Prostate gland (tissue), 2 donors: Measurements from ENCODE around the gene CD46. TPM values are rescaled to one million over a fixed set of nuclear protein-coding genes. Genes with fewer than 3 reads are reported as not detected.
"Not testable (repeated sequence)": the region's sequence is repeated elsewhere in the genome, so short reads cannot be mapped to it uniquely, and the experiment has no call there.

Experiments
- DNase-seq: peaks from one replicate; pipeline ENCODE4 v3.0.0-alpha.2; 2019; ENCODE audit warnings: low spot score
- H3K27ac ChIP-seq, 2 donors: fragments of 200-600 bp; sonication (generic); 2 replicates each; pipeline ENCODE4 v1.5.1; 2017 to 2019
- H3K27me3 ChIP-seq: fragments of 200-600 bp; sonication (generic); replicated peaks from 2 replicates; pipeline ENCODE4 v1.5.1; 2019; ENCODE audit not compliant: insufficient read depth
- H3K36me3 ChIP-seq, 2 donors: fragments of 200-600 bp; sonication (generic); 1 replicate in 1 of 2; 2 replicates in 1 of 2; pipeline versions ENCODE4 v1.5.1 to v1.8.1; 2017 to 2019
- H3K4me1 ChIP-seq: fragments of 200-600 bp; sonication (generic); replicated peaks from 2 replicates; pipeline ENCODE4 v1.5.1; 2019
- H3K4me3 ChIP-seq, 2 donors: fragments of 200-600 bp; sonication (generic); 2 replicates each; pipeline ENCODE4 v1.5.1; 2017 to 2019
- H3K9me3 ChIP-seq: fragments of 200-600 bp; sonication (generic); 2 replicates; pipeline ENCODE4 v1.5.1; 2017
- POLR2A ChIP-seq: fragments of 450-650 bp; IDR thresholded peaks from one replicate; pipeline ENCODE4 v1.6.1; 2016; ENCODE audit warnings: antibody characterized with exemption, mild to moderate bottlenecking
- POLR2AphosphoS5 ChIP-seq: sonication (generic); formaldehyde crosslinking; IDR thresholded peaks from one replicate; pipeline ENCODE4 v1.6.1; 2017; ENCODE audit warnings: antibody characterized with exemption
- WGBS: methylation state at CpG from one replicate; pipeline ENCODE4 v1.1.5; 2018; 5-methylcytosine and 5-hydroxymethylcytosine counted together
- intact Hi-C: fragments of 100-400 bp; cut with DNase I; formaldehyde crosslinking; loops from one replicate; pipeline ENCODE4 v1.14.2; 2022
- total RNA-seq, 2 donors: library from RNA; depleted of rRNA; stranded (reverse); fragments of >200 nt; gene quantifications; one replicate each; pipeline ENCODE4 v1.1.0, GENCODE V29; 2016
- TF ChIP-seq, protein P1 (sequence below), 4 experiments: fragments of 200-600 bp in 2 of 4; fragments of 450-650 bp in 2 of 4; sonication (generic) in 2 of 4; IDR thresholded peaks; 1 replicate in 3 of 4; 2 replicates in 1 of 4; pipeline ENCODE4 v1.5.1; 2016 to 2019; ENCODE audit warnings: antibody characterized with exemption in 4 of 4, mild to moderate bottlenecking in 2 of 4, moderate library complexity in 2 of 4

Gene CD46
- total RNA-seq, 2 donors from 2014 or later, result 173 to 327 TPM

DNA sequence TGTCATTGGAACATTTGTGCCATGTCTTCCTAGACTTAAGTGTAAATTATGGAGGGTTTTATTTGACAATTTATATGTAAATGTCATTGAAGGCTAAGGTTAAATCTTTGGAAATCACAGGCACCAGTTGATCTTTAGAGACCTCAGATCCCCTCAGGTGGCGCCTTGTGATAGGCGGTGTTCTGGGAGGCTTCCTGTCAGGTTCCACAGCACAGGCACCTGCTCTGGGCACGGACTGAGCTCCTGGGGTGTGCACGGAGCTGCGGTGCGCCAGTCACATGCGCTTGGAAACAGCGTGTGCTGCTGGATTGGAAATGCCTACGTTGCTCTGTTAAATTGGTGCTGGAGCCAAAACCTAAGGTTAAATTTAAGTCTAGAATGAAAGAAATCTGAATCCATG lies 12.1 kb downstream of the CD46 start:
- Histone ChIP-seq H3K27ac (no peak overlapping the region), H3K9me3 (no peaks in the 10 kb centered on the region), H3K4me3 (no peak overlapping the region), H3K36me3 (no peaks in the 10 kb centered on the region), H3K4me1 (no peaks in the 10 kb centered on the region), H3K27me3 (no peaks in the 10 kb centered on the region)
- intact Hi-C loops, result no loop called here
- 88% methylated on average over 9 of the region's 9 CpGs for WGBS
- DNase-seq, result no peak
- TF ChIP-seq POLR2A, result no peak
- TF ChIP-seq POLR2AphosphoS5, result no peak
- TF ChIP-seq, protein P1, sequence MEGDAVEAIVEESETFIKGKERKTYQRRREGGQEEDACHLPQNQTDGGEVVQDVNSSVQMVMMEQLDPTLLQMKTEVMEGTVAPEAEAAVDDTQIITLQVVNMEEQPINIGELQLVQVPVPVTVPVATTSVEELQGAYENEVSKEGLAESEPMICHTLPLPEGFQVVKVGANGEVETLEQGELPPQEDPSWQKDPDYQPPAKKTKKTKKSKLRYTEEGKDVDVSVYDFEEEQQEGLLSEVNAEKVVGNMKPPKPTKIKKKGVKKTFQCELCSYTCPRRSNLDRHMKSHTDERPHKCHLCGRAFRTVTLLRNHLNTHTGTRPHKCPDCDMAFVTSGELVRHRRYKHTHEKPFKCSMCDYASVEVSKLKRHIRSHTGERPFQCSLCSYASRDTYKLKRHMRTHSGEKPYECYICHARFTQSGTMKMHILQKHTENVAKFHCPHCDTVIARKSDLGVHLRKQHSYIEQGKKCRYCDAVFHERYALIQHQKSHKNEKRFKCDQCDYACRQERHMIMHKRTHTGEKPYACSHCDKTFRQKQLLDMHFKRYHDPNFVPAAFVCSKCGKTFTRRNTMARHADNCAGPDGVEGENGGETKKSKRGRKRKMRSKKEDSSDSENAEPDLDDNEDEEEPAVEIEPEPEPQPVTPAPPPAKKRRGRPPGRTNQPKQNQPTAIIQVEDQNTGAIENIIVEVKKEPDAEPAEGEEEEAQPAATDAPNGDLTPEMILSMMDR (IDR thresholded peaks at IDR 0.05), result no peak

DNA sequence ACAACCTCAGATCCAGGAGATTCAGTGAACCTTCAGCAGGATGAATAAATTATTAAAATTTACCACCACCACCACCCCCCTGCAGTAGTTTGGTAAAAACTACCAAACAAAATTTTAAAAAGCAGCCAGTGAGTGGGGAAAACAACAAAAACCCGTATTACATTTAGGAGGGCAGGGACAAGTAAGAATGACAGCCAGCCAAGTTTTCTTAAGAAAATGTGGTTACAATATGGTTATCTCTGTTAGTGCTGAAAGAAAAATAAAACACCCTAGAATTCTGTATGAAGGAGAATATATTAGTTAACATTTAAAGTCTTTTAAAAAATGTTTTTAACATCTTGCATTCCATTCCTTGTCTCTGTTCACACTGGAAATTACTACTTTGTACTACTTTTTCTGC lies 14.7 kb downstream of the CD46 start:
- WGBS, result 71% methylated on average over 1 of the region's 1 CpG
- no peaks in the 10 kb centered on the region for H3K36me3 ChIP-seq

DNA sequence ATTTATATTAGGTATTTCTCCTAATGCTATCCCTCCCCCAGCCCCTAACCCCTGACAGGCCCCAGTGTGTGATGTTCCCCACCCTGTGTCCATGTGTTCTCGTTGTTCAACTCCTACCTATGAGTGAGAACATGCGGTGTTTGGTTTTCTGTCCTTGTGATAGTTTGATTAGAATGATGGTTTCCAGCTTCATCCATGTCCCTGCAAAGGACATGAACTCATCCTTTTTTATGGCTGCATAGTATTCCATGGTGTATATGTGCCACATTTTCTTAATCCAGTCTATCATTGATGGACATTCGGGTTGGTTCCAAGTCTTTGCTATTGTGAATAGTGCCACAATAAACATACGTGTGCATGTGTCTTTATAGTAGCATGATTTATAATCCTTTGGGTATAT lies 18.7 kb downstream of the CD46 start:
- H3K4me3 ChIP-seq, intact Hi-C loops, H3K27ac ChIP-seq, H3K9me3 ChIP-seq, H3K4me1 ChIP-seq, H3K27me3 ChIP-seq, H3K36me3 ChIP-seq, DNase-seq: not testable (repeated sequence)
- 98% methylated on average over 4 of the region's 4 CpGs for WGBS

More for the DNA sequence above, 14.7 kb downstream of the CD46 start:
- Histone ChIP-seq H3K27me3 (no peaks in the 10 kb centered on the region), H3K4me1 (no peaks in the 10 kb centered on the region), H3K9me3 (no peaks in the 10 kb centered on the region), H3K4me3 (no peak overlapping the region), H3K27ac (no peak overlapping the region)
- no peak for DNase-seq
- TF ChIP-seq POLR2AphosphoS5 (no peak), POLR2A (no peak)
- TF ChIP-seq, protein P1 (IDR thresholded peaks at IDR 0.05), result no peak
- intact Hi-C loops, result no loop called here

DNA sequence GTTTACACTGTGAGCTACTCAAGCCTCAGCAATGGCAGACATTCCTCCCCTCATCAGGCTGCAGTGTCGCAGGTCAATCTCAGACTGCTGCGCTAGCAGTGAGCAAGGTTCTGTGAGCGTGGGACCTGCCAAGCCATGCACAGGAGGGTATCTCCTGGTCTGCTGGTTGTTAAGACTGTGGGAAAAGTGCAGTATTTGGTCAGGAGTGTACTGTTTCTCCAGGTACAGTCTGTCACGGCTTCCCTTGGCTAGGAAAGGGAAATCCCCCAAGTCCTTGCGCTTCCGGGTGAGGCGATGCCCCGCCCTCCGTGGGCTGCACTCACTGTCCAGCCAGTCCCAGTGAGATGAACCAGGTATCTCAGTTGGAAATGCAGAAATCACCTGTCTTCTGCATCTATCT lies 24.2 kb downstream of the CD46 start:
- DNase-seq, H3K36me3 ChIP-seq, H3K27me3 ChIP-seq, H3K4me3 ChIP-seq, intact Hi-C loops, H3K9me3 ChIP-seq, H3K4me1 ChIP-seq, H3K27ac ChIP-seq: not testable (repeated sequence)
- 82% methylated on average over 9 of the region's 9 CpGs for WGBS

DNA sequence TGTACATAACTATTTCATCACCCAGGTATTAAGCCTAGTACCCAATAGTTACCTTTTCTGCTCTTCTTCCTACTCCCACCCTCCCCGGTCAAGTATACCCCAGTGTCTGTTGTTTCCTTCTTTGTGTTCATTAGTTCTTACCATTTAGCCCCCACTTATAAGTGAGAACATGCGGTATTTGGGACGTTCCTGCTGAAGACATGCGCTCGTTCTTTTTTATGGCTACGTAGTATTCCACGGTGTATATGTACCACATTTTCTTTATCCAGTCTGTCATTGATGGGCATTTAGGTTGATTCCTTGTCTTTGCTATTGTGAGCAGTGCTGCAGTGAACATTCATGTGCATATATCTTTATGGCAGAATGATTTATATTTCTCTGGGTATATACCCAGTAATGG lies 25.6 kb downstream of the CD46 start:
- intact Hi-C loops, H3K9me3 ChIP-seq, H3K4me3 ChIP-seq, H3K27me3 ChIP-seq, H3K27ac ChIP-seq, H3K36me3 ChIP-seq, H3K4me1 ChIP-seq, DNase-seq: not testable (repeated sequence)
- 95% methylated on average over 7 of the region's 7 CpGs for WGBS

DNA sequence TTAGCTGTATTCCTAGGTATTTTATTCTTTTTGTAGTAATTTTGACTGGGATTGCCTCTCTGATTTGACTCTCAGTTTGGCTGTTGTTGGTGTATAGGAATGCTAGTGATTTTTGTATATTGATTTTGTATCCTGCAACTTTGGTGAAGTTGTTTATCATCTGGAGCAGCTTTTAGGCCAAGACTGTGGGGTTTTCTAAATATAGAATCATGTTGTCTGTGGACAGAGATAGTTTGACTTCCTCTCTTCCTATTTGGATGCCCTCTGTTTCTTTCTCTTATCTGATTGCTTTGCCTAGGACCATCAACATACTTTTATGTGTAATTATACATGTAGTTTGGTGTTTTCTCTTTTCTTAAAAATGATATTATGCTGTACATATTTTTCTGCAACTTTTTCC lies 27.2 kb downstream of the CD46 start:
- Histone ChIP-seq H3K9me3 (no peaks in the 10 kb centered on the region), H3K4me3 (no peak overlapping the region), H3K4me1 (no peaks in the 10 kb centered on the region), H3K36me3 (no peaks in the 10 kb centered on the region), H3K27me3 (no peaks in the 10 kb centered on the region), H3K27ac (no peak overlapping the region)
- TF ChIP-seq POLR2AphosphoS5, result no peak
- TF ChIP-seq, protein P1 (IDR thresholded peaks at IDR 0.05), result no peak
- no peak for DNase-seq
- intact Hi-C loops, result no loop called here

DNA sequence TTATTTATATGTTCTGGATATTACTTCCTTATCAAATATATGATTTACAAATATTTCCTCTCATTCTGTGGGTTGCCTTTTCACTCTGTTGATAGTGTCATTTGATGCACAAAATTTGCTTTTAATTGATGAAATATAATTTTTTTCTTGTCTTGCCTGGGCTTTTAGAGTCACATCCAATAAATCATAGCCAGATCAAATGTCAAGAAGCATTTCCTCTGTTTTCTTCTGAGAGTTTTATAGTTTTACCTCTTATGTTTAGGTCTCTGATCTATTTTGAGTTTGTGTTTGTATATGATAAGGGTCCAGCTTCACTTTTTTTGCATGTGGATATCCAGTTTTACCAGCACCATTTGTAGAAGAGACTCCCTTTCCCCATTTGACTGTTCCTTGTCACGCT lies 29.5 kb downstream of the CD46 start:
- TF ChIP-seq, protein P1 (IDR thresholded peaks at IDR 0.05), result no peak
- TF ChIP-seq POLR2AphosphoS5, result no peak
- TF ChIP-seq POLR2A, result no peak
- Histone ChIP-seq H3K27me3 (no peaks in the 10 kb centered on the region), H3K27ac (no peak overlapping the region), H3K4me1 (no peaks in the 10 kb centered on the region), H3K9me3 (no peaks in the 10 kb centered on the region), H3K4me3 (no peak overlapping the region), H3K36me3 (no peaks in the 10 kb centered on the region)
- WGBS, result 94% methylated on average over 1 of the region's 1 CpG
- DNase-seq, result no peak
- intact Hi-C loops, result no loop called here
